ENCODE results near the gene TEX13A.

GRCh38 chrX:105269386-105269785 lies 48.9 kb upstream of the TEX13A start:
- TF ChIP-seq BCL11A (IDR thresholded peaks at IDR 0.05; ENCODE audit: low read depth in 2 of 2, low read length in 2 of 2) (no peak), CREB1 (IDR thresholded peaks at IDR 0.05) (no peak), CTCF (IDR thresholded peaks at IDR 0.05; ENCODE audit: control extremely low read depth in 1 of 3, insufficient read depth in 1 of 3, low read depth in 1 of 3, low read length in 3 of 3) (no peak), KDM1A (IDR thresholded peaks at IDR 0.05; ENCODE audit: borderline replicate concordance, low read length) (no peak), JUND (IDR thresholded peaks at IDR 0.05; ENCODE audit: low read length) (no peak)

All from H1 (cell line).